ENCODE data around the gene EPAS1. TPM values are rescaled to one million over a fixed set of nuclear protein-coding genes. Genes with fewer than 3 reads are reported as not detected.

Gene EPAS1
- total and polyA plus RNA-seq, 2 of the 8 experiments (the other 6 are each of a cell fraction or from before 2014, with no cell fraction given): 2.0 to 4.9 TPM

- TF ChIP-seq BCL11A (IDR thresholded peaks at IDR 0.05; ENCODE audit: low read depth in 2 of 2, low read length in 2 of 2): no peak
Observed at GRCh38 chr2:46383784-46384456, 86.7 kb downstream of the EPAS1 start (continued).
